Right lobe of liver (tissue), 6 donors: ENCODE data around the gene TULP3. TPM values are rescaled to one million over a fixed set of nuclear protein-coding genes. Genes with fewer than 3 reads are reported as not detected.

ENCODE experiments used
- ATAC-seq, 4 donors: fragments of 200-7000 bp; cut with Tn5 transposase; one replicate each; pipeline ENCODE4 v1.9.1; 2020; ENCODE audit warnings: mild to moderate bottlenecking in 4 of 4, moderate library complexity in 4 of 4
- DNase-seq, 3 donors: peaks; one replicate each; pipeline ENCODE4 v3.0.0-alpha.2; 2020
- H3K27ac ChIP-seq, 3 donors: fragments of 200-600 bp; one replicate each; pipeline ENCODE4 v1.8.0; 2022
- H3K27me3 ChIP-seq, 2 donors: fragments of 200-600 bp; one replicate each; pipeline ENCODE4 v1.8.0; 2022
- H3K36me3 ChIP-seq, 4 donors: fragments of 200-600 bp; sonication (generic) in 1 of 4; one replicate each; pipeline versions ENCODE4 v1.5.1 to v1.8.0; 2017 to 2022; ENCODE audit warnings: control low read depth in 1 of 4
- H3K4me1 ChIP-seq, 4 donors: fragments of 200-600 bp; sonication (generic) in 1 of 4; one replicate each; pipeline versions ENCODE4 v1.5.1 to v1.8.0; 2017 to 2022; ENCODE audit warnings: control low read depth in 1 of 4
- H3K4me3 ChIP-seq, 3 donors: fragments of 200-600 bp; one replicate each; pipeline ENCODE4 v1.8.0; 2022
- H3K9me3 ChIP-seq, 4 donors: fragments of 200-600 bp; sonication (generic) in 1 of 4; one replicate each; pipeline versions ENCODE4 v1.5.1 to v1.8.0; 2017 to 2022; ENCODE audit warnings: control low read depth in 1 of 4
- CTCF ChIP-seq, 4 donors: fragments of 200-600 bp in 3 of 4; fragments of 450-650 bp in 1 of 4; IDR thresholded peaks; one replicate each; pipeline versions ENCODE4 v1.5.1 to v1.8.0; 2016 to 2022; ENCODE audit warnings: antibody characterized with exemption in 4 of 4, mild to moderate bottlenecking in 2 of 4
- POLR2A ChIP-seq: fragments of 450-650 bp; IDR thresholded peaks from one replicate; pipeline ENCODE4 v1.6.1; 2017; ENCODE audit warnings: antibody characterized with exemption, mild to moderate bottlenecking
- WGBS: methylation state at CpG from one replicate; pipeline ENCODE4 v1.1.6; 2018; ENCODE audit warnings: low coverage, low lambda C conversion rate; ENCODE audit not compliant: insufficient coverage; ENCODE audit errors: missing lambda C conversion rate; 5-methylcytosine and 5-hydroxymethylcytosine counted together
- intact Hi-C, 2 donors: fragments of 100-400 bp; cut with DNase I; formaldehyde crosslinking; loops; one replicate each; pipeline versions ENCODE4 v1.11.2 to v1.14.1; 2022
- total RNA-seq, 6 experiments: library from RNA; depleted of rRNA in 2 of 6; stranded (reverse); fragments of >200 nt in 2 of 6; fragmentation: NEBNext Ultra II Directional in 3 of 6; extraction: Animal tissue kit (Norgen Biotek cat#: 25700) in 3 of 6; gene quantifications; one replicate each; pipeline versions ENCODE4 v1.1.0 to v1.2.4, GENCODE V29; 2016 to 2023
- donor health status: DM: no; HTN: yes; CAD: no.
- donor health status: DM: no; HTN: no; CAD: no.
- donor health status: DM: no; HTN: no; CAD: no.
- donor health status: DM: no; HTN: yes; CAD: no.
- donor health status: DM: no; HTN: yes; CAD: no.

The TULP3 gene
- total RNA-seq, 6 experiments from 2014 or later: 2.4 to 12.6 (median 5.4) TPM

DNA sequence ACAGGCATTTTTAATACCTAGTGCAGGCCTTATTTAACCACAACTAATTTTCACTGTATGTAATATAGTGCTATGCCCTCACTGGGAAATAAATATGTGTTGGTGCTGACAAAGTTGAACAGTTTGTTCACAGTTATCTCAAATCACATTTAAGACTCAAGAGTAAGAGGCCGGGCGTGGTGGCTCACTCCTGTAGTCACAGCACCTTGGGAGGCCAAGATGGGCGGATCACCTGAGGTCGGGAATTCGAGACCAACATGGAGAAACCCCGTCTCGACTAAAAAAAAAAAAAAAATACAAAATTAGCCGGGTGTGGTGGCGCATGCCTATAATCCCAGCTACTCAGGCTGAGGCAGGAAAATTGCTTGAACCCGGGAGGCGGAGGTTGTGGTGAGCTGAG, 45.6 kb downstream of the TULP3 start:
- no peak for TF ChIP-seq CTCF (IDR thresholded peaks at IDR 0.05)
- no peak for TF ChIP-seq POLR2A
- Histone ChIP-seq H3K27ac (no peak overlapping the region), H3K9me3 (no peaks in the 10 kb centered on the region), H3K36me3 (peaks cover 0 to 25% (median 9%) of the 10 kb centered on the region in 4 donors), H3K4me3 (no peak overlapping the region), H3K27me3 (no peaks in the 10 kb centered on the region), H3K4me1 (no peaks in the 10 kb centered on the region)
- ATAC-seq (no peak), DNase-seq (no peak)
- intact Hi-C loops: no loop called here
- 91% methylated on average over 7 of the region's 11 CpGs for WGBS

DNA sequence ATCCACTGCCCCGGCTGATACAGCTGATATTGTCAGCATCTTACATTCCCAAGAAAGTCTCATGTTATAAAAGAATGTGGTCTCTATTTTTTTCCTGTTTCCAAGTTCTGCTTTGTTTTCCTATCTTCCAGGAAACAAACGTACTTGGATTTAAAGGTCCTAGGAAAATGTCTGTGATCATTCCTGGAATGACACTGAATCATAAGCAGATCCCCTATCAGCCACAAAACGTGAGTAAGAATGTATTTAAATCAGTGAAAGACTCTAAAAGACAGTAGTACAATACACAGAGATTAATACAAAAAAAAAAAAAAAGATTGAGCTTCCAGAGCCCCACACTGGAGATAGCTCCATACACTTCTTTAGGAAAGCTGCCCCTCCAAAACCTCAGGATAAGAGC, 46.8 kb downstream of the TULP3 start:
- ATAC-seq (peak; percentile 25 to 60 (median 44)), DNase-seq (no peak)
- H3K4me1 ChIP-seq: no peaks in the 10 kb centered on the region
- H3K36me3 ChIP-seq: peaks cover 0 to 25% (median 9%) of the 10 kb centered on the region in 4 donors
- H3K9me3 ChIP-seq: no peaks in the 10 kb centered on the region
- intact Hi-C loops: no loop called here
- TF ChIP-seq CTCF (IDR thresholded peaks at IDR 0.05) (no peak), POLR2A (no peak)
- H3K27ac ChIP-seq: no peak overlapping the region
- H3K4me3 ChIP-seq: no peak overlapping the region
- H3K27me3 ChIP-seq: no peaks in the 10 kb centered on the region
- WGBS: 71% methylated on average over 3 of the region's 3 CpGs

- H3K9me3 ChIP-seq: no peaks in the 10 kb centered on the region
- H3K27me3 ChIP-seq: no peaks in the 10 kb centered on the region
- H3K4me1 ChIP-seq: no peaks in the 10 kb centered on the region
- 79% methylated on average over 3 of the region's 5 CpGs for WGBS
- no peak for ATAC-seq
- no peak overlapping the region for H3K4me3 ChIP-seq
- H3K27ac ChIP-seq: no peak overlapping the region
- peaks cover 0 to 17% (median 9%) of the 10 kb centered on the region in 4 donors for H3K36me3 ChIP-seq
- intact Hi-C loops: no loop called here
- no peak for TF ChIP-seq POLR2A
- TF ChIP-seq CTCF (IDR thresholded peaks at IDR 0.05): no peak
- DNase-seq: no peak
Observed at GRCh38 chr12:2939191-2939590, 48.5 kb downstream of the TULP3 start.

GRCh38 chr12:2940564-2940963, 49.9 kb downstream of the TULP3 start:
- Histone ChIP-seq H3K4me3 (no peak overlapping the region), H3K27me3 (no peaks in the 10 kb centered on the region), H3K27ac (no peak overlapping the region), H3K4me1 (peaks cover 0 to 3% (median 0%) of the 10 kb centered on the region in 4 donors), H3K36me3 (peaks cover 0 to 10% (median 4%) of the 10 kb centered on the region in 4 donors), H3K9me3 (no peaks in the 10 kb centered on the region)
- DNase-seq (no peak), ATAC-seq (no peak)
- TF ChIP-seq POLR2A (no peak), CTCF (IDR thresholded peaks at IDR 0.05) (no peak)
- intact Hi-C loops: loop anchor here in 1 of 2 donors (10.0 kb wide), 1 partner anchor 86 kb away; the partner anchor contains the start of gene TEX52
- WGBS: 66% methylated on average over 7 of the region's 10 CpGs

DNA sequence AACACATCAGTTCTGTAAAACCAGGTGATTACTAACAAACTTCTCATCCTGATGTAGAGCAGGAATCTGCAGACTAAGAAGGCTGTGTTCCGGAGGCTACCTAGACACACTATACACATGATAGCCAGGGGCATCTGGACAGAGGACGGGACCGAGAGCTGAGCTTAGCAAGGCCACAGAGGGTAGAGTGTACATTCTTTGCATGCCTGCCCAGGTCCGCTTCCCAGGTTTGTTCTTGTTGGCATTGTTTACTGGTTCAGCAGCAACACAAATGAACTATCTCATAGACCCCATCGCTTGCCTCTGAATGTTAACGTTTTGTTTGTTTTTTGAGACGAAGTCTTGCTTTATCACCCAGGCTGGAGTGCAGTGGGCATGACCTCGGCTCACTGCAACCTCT, 50.8 kb downstream of the TULP3 start:
- TF ChIP-seq CTCF (IDR thresholded peaks at IDR 0.05) (no peak), POLR2A (no peak)
- intact Hi-C loops: loop anchor here in 1 of 2 donors (10.0 kb wide), 1 partner anchor 87 kb away; the partner anchor contains the start of gene TEX52
- H3K27ac ChIP-seq: no peak overlapping the region
- DNase-seq (no peak), ATAC-seq (no peak)
- H3K27me3 ChIP-seq: no peaks in the 10 kb centered on the region
- H3K36me3 ChIP-seq: peaks cover 0 to 10% (median 4%) of the 10 kb centered on the region in 4 donors
- WGBS: 78% methylated on average over 8 of the region's 8 CpGs
- H3K4me1 ChIP-seq: peaks cover 0 to 3% (median 0%) of the 10 kb centered on the region in 4 donors
- no peaks in the 10 kb centered on the region for H3K9me3 ChIP-seq
- H3K4me3 ChIP-seq: no peak overlapping the region
